Measurements from ENCODE around the gene PCDHA8.

DNA sequence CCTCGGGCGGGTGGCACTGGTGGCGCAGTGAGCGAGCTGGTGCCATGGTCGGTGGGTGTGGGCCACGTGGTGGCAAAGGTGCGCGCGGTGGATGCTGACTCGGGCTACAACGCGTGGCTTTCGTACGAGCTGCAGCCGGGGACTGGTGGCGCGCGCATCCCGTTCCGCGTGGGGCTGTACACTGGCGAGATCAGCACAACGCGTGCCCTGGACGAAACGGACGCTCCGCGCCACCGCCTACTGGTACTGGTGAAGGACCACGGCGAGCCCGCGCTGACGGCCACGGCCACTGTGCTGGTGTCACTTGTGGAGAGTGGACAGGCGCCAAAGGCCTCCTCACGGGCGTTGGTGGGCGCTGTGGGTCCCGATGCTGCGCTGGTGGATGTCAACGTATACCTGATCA, 32.1 kb upstream of the PCDHA8 start:
- TF ChIP-seq POLR2A (IDR thresholded peaks at IDR 0.05) = no peak
- TF ChIP-seq, protein P1, sequence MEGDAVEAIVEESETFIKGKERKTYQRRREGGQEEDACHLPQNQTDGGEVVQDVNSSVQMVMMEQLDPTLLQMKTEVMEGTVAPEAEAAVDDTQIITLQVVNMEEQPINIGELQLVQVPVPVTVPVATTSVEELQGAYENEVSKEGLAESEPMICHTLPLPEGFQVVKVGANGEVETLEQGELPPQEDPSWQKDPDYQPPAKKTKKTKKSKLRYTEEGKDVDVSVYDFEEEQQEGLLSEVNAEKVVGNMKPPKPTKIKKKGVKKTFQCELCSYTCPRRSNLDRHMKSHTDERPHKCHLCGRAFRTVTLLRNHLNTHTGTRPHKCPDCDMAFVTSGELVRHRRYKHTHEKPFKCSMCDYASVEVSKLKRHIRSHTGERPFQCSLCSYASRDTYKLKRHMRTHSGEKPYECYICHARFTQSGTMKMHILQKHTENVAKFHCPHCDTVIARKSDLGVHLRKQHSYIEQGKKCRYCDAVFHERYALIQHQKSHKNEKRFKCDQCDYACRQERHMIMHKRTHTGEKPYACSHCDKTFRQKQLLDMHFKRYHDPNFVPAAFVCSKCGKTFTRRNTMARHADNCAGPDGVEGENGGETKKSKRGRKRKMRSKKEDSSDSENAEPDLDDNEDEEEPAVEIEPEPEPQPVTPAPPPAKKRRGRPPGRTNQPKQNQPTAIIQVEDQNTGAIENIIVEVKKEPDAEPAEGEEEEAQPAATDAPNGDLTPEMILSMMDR (IDR thresholded peaks at IDR 0.05) = no peak
- TF ChIP-seq POLR2AphosphoS5 (IDR thresholded peaks at IDR 0.05) = no peak

All from upper lobe of left lung (tissue), 4 donors.